ENCODE results near the gene PLSCR2.
"Not testable (repeated sequence)": the region's sequence is repeated elsewhere in the genome, so short reads cannot be mapped to it uniquely, and the experiment has no call there.

Gene PLSCR2

GRCh38 chr3:146469150-146470017, at the start of gene PLSCR2:
PLSCR2 (minus strand) TSS chr3:146469561; CDS start chr3:146459904, 9,657 bp downstream.
- no peak for DNase-seq

- no peak for DNase-seq
These were observed 48.5 kb upstream of the PLSCR2 start for GRCh38 chr3:146517684-146518435.

GRCh38 chr3:146513386-146514051, 44.2 kb upstream of the PLSCR2 start:
- DNase-seq, result no peak

- DNase-seq, result no peak
These were observed 42.2 kb upstream of the PLSCR2 start for GRCh38 chr3:146511402-146512134.

GRCh38 chr3:146507331-146508120, 38.2 kb upstream of the PLSCR2 start:
- DNase-seq, result no peak

- DNase-seq, result no peak
These were observed 36.2 kb upstream of the PLSCR2 start for GRCh38 chr3:146505516-146505915.

GRCh38 chr3:146504498-146505197, 35.3 kb upstream of the PLSCR2 start:
- DNase-seq, result no peak

- DNase-seq, result no peak
These were observed 34.3 kb upstream of the PLSCR2 start for GRCh38 chr3:146503461-146504202.

- DNase-seq, result no peak
These were observed 33.6 kb upstream of the PLSCR2 start for GRCh38 chr3:146502887-146503460.

- no peak for DNase-seq
These were observed 32.4 kb upstream of the PLSCR2 start for GRCh38 chr3:146501752-146502151.

- DNase-seq, result no peak
These were observed 30.3 kb upstream of the PLSCR2 start for GRCh38 chr3:146499701-146500100.

- DNase-seq, result no peak
These were observed 28.8 kb upstream of the PLSCR2 start for GRCh38 chr3:146498002-146498736.

GRCh38 chr3:146497145-146497843, 27.9 kb upstream of the PLSCR2 start:
- DNase-seq, result not testable (repeated sequence)

- no peak for DNase-seq
These were observed 27.4 kb upstream of the PLSCR2 start for GRCh38 chr3:146496726-146497125.

- DNase-seq, result no peak
These were observed 26.9 kb upstream of the PLSCR2 start for GRCh38 chr3:146496251-146496650.

GRCh38 chr3:146493761-146494160, 24.4 kb upstream of the PLSCR2 start:
- DNase-seq, result no peak

- DNase-seq, result no peak
These were observed 23.9 kb upstream of the PLSCR2 start for GRCh38 chr3:146493221-146493620.

- no peak for DNase-seq
These were observed 21.9 kb upstream of the PLSCR2 start for GRCh38 chr3:146491303-146491702.

- DNase-seq, result no peak
These were observed 15.9 kb upstream of the PLSCR2 start for GRCh38 chr3:146485297-146485696.
